NCI-H526 treated with DMSO at 0.1 percent for 48 hours (cell line): ENCODE data around the gene FASTK.

Experiments
- DNase-seq: peaks from one replicate; lab custom pipeline; 2025; lab: John Stamatoyannopoulos, UW

FASTK gene

GRCh38 chr7:151080522-151081169, at the start of gene FASTK:
TSS of gene FASTK (minus strand) at chr7:151080809. CDS start at chr7:151080766, 43 bp downstream.
- peak; percentile 90 for DNase-seq

GRCh38 chr7:151129960-151130591, 49.5 kb upstream of the FASTK start:
- no peak for DNase-seq

- DNase-seq = no peak
These were observed 48.7 kb upstream of the FASTK start for GRCh38 chr7:151129117-151129959.

GRCh38 chr7:151128716-151129115, 48.1 kb upstream of the FASTK start:
- DNase-seq = no peak

- no peak for DNase-seq
These were observed 47.5 kb upstream of the FASTK start for GRCh38 chr7:151128144-151128543.

- no peak for DNase-seq
These were observed 46.0 kb upstream of the FASTK start for GRCh38 chr7:151126491-151127137.

- no peak for DNase-seq
These were observed 45.4 kb upstream of the FASTK start for GRCh38 chr7:151125846-151126481.

- DNase-seq = peak; percentile 74
These were observed 44.8 kb upstream of the FASTK start for GRCh38 chr7:151125470-151125845.

GRCh38 chr7:151124899-151125399, 44.3 kb upstream of the FASTK start:
- no peak for DNase-seq

GRCh38 chr7:151124481-151124880, 43.9 kb upstream of the FASTK start:
- no peak for DNase-seq

- DNase-seq = peak; percentile 80
These were observed 43.3 kb upstream of the FASTK start for GRCh38 chr7:151123822-151124464.

GRCh38 chr7:151123158-151123821, 42.7 kb upstream of the FASTK start:
- no peak for DNase-seq

- DNase-seq = no peak
These were observed 42.2 kb upstream of the FASTK start for GRCh38 chr7:151122796-151123157.

GRCh38 chr7:151122276-151122675, 41.7 kb upstream of the FASTK start:
- DNase-seq = no peak

GRCh38 chr7:151121380-151122170, 41.0 kb upstream of the FASTK start:
- no peak for DNase-seq

- no peak for DNase-seq
These were observed 40.3 kb upstream of the FASTK start for GRCh38 chr7:151120896-151121295.

- DNase-seq = no peak
These were observed 39.3 kb upstream of the FASTK start for GRCh38 chr7:151119902-151120301.

- no peak for DNase-seq
These were observed 38.4 kb upstream of the FASTK start for GRCh38 chr7:151119055-151119415.

GRCh38 chr7:151118108-151119054, 37.8 kb upstream of the FASTK start:
- DNase-seq = no peak
